Measurements from ENCODE around the gene MAL.

DNA sequence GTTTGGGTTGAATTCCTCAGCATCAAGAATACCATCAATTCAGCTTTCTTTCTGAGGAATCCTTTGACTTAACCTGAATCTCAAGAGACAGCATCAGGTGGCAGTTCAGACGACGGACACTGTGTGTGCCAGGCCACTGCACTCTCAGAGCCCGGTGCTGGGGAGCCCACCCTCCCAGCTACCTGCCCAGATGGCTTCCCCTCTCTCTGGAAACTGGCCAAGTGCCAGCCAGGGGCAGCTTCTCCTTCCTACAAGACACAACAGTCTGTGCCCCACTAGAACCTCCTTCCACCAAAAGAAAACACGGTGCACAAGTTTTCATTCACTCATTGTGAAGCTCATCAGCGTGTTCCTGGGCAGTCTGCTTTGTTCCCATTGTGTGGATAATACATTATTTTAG, 28.5 kb downstream of the MAL start:
- TF ChIP-seq, protein P1, sequence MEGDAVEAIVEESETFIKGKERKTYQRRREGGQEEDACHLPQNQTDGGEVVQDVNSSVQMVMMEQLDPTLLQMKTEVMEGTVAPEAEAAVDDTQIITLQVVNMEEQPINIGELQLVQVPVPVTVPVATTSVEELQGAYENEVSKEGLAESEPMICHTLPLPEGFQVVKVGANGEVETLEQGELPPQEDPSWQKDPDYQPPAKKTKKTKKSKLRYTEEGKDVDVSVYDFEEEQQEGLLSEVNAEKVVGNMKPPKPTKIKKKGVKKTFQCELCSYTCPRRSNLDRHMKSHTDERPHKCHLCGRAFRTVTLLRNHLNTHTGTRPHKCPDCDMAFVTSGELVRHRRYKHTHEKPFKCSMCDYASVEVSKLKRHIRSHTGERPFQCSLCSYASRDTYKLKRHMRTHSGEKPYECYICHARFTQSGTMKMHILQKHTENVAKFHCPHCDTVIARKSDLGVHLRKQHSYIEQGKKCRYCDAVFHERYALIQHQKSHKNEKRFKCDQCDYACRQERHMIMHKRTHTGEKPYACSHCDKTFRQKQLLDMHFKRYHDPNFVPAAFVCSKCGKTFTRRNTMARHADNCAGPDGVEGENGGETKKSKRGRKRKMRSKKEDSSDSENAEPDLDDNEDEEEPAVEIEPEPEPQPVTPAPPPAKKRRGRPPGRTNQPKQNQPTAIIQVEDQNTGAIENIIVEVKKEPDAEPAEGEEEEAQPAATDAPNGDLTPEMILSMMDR (IDR thresholded peaks at IDR 0.05), result no peak
- TF ChIP-seq POLR2A (IDR thresholded peaks at IDR 0.05) (no peak), POLR2AphosphoS5 (IDR thresholded peaks at IDR 0.05) (no peak)

Measured in stomach (tissue), 4 donors.